Panc1 (cell line): ENCODE measurements around the gene GRID1.

Experiments
- CTCF ChIP-seq: fragments of 450-650 bp; IDR thresholded peaks from 2 replicates; pipeline ENCODE4 v1.5.1; 2017; ENCODE audit warnings: mild to moderate bottlenecking
- SIN3A ChIP-seq: IDR thresholded peaks from 2 replicates; pipeline ENCODE4 v1.6.1; 2012; ENCODE audit warnings: low read depth, mild to moderate bottlenecking, low read length, moderate library complexity, borderline replicate concordance; ENCODE audit not compliant: insufficient read depth
- TCF7L2 ChIP-seq: IDR thresholded peaks from 2 replicates; pipeline ENCODE4 v1.6.1; 2011; ENCODE audit warnings: mild to moderate bottlenecking, low read depth, low read length, inconsistent platforms

GRCh38 chr10:86409183-86409582, 42.6 kb upstream of the GRID1 start:
- no peak for TF ChIP-seq CTCF
- TF ChIP-seq TCF7L2 = no peak
- TF ChIP-seq SIN3A = no peak
